NK-92 (cell line): ENCODE results near the gene GSS.

Source experiments
- DNase-seq: peaks from one replicate; lab custom pipeline; 2025; ENCODE audit not compliant: unreplicated experiment; lab: John Stamatoyannopoulos, UW

Gene GSS

DNA sequence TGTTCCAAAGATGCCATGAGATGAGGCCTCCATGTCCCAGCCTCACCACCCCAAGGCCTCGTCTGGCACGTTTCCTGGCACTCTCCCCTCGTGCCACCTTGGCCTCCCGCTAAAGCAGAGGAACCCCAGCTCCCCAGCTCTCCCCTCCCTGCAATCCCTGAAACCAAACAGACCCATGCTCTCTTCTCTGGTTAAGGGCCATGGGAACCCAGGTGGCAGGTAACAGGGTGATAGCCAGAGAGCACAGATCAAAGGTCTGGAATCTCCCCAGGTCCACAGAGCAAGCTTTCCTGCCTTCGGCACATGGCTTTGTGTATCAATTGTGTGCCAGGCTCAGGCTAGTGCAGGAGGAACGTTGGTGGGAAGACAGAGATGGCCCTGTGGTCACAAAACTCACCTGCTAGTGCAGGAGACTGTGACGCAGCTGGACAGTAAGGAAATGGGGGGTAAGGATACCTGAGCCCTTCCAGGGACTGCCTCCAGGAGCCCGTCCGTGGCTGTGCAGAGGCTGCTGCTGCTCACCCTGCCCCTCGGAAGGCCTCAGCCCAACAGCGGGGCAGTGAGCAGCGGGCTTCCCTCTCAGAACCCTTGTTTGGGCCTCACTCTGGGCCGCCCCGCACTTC, 39.0 kb upstream of the GSS start:
- DNase-seq: no peak

DNA sequence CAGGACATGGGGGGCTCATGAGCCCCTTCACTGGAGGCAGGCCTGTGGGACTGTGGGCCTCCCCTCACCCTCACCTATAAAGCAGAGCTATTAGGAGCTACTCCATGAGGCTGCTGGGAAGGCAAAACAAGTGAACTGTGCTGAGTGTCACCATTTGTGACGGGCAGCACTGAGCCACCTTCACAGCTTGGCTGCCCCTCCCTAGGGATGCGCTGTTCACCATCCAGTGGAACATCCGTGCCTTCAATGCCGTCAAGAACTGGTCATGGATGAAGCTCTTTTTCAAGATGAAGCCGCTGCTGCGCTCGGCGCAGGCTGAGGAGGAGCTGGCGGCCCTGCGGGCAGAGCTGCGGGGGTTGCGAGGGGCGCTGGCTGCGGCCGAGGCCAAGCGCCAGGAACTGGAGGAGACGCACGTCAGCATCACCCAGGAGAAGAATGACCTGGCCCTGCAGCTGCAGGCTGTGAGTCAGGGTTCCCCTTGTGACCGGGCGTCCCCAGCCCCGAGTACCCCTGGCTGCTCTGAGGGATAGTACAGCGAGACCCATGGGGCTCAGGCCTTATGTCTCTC, 38.4 kb upstream of the GSS start:
- DNase-seq: no peak

DNA sequence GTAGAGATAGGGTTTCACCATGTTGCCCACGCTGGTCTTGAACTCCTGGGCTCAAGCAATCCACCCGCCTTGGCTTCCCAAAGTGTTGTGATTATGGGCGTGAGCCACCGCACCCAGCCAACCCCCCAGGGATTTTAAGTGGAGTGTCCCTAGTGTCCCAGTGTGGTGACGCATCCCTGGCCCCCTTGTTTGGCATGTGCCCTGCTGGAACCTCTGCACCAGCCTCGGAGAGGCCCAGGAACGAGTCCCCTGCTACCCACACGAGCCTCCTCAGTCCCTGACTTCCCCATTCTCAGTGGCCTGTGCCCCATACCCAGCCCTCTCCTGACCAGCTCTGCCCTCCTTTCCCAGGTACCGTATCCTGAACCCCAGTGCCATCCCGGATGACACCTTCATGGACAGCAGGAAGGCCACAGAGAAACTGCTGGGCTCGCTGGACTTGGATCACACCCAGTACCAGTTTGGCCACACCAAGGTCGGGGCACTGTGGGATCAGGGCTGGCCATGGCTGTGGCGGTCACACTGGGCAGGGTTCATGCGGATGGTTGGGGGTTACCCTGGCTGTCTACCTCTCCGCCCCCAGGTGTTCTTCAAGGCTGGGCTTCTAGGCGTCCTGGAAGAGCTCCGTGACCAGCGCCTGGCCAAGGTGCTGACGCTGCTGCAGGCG, 37.3 kb upstream of the GSS start:
- DNase-seq: no peak

DNA sequence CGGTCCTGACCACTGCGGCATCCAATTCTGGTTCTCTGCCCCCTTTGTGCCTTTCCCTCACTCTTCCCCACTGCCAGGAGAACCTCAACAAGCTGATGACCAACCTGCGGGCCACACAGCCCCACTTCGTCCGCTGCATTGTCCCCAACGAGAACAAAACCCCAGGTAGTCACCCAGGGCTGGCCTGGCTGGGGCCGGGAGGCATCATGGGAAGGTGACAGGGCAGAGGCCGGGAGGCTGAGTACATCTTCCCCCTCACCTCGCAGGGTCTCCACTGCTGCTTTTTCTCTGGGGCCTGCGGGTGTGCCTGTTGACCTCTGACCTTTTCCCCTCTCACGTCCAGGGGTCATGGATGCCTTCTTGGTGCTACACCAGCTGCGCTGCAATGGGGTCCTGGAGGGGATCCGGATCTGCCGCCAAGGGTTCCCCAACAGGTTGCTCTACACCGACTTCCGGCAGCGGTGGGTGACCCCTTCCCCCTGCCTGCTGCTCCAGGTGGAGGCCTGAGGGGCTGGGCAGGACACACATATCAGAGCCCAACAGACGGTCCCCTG, 35.1 kb upstream of the GSS start:
- no peak for DNase-seq

DNA sequence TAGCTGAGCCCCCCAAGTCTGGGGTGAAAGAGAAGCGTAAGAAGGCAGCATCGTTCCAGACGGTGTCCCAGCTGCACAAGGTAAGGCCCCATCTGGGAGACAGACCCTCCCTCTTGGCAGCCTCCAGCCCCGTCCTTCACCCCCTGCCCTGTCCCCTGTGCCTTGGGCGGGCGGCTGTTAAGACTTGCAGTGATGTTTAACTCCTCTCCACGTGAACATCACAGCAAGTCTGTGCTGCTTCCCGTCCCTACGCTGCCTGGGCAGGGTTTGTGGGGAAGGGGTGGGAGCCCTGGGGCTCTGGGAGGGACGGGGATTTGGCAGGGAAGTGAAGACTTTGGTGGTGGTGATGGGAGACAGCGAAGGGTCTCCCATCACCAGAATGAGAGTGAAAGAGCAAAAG, 34.6 kb upstream of the GSS start:
- DNase-seq: no peak

DNA sequence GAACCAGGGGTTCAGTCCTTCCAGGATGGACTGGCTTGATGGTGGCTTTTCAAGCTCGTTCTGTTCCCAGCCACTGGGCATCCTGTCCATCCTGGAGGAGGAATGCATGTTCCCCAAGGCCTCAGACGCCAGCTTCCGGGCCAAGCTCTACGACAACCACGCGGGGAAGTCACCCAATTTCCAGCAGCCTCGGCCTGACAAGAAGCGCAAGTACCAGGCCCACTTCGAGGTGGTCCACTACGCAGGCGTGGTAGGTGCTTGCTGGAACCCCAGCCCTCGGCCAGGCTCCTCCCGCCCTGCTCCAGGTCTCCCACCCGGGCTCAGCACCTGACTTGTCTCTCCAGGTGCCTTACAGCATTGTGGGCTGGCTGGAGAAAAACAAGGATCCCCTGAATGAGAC, 34.1 kb upstream of the GSS start:
- no peak for DNase-seq

DNA sequence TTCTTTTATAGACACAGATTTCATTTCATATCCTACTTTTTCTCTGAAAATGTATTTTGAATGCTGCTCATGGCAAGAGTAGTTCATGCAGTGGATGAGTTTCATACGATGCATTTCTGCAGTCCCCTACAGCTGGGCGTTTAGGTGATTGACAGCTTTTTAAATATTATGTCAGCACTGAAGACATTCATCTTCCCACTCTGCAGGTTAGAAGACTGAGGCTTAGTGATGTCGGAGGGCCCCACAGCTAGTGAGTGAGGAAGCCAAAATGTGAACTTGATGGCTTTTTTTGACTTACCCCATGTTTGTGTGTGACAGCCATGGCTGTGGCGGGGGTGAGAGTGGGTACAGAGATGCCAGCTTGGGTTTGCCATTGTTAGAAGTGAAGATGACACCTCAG, 33.5 kb upstream of the GSS start:
- no peak for DNase-seq

DNA sequence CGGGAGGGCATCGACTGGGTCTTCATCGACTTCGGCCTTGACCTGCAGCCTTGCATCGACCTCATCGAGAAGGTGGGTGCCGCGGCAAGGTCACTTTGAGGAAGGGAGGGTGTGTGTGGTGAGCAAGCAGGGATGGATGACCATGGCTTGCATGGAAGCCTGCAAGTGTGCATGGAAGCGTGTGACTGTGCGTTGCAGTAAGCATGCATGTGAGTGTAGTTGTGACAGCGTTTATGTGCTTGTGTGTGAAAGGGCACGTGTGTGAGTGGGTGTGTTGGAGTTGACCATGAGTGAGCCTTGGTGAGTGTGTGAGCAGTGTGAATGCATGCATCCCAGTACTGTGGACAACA, 32.6 kb upstream of the GSS start:
- no peak for DNase-seq

DNA sequence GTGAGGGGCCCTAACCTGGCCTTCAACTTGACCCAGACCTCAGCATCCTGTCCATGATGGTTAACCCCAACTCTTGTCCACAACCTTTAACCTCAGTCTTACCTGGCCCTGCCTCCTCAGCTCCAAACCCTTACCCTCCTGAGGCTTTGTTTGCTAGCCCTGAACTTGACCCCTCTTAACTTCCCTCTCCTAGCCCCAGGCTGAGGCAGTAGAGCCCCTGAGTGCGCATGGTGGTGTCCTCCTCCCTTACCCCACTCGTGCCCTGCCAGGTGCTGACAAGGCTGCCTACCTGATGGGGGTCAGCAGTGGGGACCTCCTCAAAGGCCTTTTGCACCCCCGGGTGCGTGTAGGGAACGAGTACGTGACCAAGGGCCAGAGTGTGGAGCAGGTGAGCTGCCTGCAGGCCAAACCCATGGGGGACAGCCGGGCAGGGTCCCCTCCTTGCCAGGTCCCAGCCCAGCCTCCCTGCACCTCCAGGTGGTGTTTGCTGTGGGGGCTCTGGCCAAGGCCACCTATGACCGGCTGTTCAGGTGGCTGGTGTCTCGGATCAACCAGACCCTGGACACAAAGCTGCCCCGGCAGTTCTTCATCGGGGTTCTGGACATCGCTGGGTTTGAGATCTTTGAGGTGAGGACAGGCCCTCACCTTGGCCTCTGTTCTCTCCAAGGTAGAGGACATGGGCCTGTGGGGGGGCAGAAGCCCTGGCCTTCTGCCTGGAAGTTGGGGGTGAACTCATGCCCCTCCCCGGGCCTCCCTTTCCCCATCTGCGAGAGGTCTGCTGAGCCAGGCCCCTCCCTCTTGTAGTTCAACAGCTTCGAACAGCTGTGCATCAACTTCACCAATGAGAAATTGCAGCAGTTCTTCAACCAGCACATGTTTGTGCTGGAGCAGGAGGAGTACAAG, 31.9 kb upstream of the GSS start:
- no peak for DNase-seq

DNA sequence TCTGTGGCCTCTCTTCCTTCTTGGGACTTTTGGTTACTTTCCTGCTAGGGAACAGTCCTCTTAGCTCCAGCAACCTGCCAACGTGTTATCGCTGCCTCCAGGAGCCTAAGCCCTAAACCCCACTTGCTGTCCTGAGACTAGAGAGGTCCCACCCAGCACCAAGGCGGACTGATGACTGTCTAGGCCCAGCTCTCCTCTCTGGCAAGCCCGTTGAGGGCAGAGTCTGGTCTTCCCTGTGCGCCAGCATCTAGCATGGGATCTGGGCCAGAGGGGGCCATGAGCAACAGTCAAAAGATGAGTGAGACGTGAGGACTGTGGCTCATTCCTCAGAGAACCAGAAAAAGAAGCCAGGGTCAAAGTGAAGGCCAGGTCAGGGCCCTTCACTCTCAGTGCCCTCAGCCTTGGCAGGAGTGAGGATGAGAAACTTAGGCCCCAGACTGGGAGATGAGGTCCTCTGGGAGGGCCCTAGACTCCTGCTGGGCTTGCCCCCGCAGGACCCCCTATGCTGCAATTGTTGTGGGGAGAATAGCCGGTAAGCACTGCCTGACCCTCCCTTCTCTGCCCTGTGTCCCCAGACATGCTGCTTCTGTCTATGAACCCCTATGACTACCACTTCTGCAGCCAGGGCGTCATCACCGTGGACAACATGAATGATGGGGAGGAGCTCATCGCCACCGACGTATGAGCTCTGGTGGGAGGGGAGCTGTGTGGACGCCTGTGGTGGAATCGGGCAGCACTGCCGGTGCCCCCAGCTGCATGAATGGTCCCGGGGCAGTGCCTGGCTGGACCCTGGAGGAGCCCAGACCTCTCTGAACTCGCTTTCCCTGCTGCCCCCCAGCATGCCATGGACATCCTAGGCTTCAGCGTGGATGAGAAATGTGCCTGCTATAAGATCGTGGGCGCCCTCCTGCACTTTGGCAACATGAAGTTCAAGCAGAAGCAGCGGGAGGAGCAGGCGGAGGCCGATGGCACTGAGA, 31.0 kb upstream of the GSS start:
- no peak for DNase-seq

DNA sequence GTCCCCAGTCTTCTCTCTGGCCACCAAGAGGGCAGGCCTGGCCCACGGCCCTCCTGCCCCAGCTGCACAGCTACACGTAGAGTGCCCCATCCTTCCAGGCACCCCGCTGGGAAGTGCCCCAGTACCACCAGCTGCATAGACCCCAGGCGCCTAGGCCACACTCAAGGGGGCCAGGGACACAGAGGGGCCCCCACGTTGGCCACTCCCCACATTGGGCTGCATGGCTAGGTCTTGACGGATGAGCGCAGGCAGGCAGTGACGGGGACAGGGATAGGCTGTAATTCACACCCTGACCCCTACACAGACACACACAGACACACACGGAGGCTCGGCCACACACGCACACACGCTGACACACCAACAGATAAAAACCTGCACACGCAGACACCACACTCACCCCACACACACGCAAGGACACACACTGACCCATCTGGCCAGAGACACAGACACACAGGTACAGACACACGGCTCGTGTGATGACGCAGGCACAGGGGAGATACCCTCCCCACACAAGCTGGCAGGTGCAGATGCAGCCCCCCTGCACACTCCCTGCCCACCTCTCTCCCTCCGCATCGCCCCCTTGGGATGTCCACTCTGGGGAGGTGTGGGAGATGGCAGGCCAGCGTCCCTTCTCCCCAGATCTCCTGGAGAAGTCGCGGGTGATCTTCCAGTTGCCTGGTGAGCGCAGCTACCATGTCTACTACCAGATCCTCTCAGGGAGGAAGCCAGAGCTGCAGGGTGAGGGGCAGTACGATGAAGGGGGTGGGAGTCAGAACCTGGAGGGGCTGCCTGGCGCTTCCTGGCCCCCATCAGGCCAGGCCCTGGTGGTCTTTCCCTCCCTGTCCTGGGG, 30.1 kb upstream of the GSS start:
- no peak for DNase-seq

DNA sequence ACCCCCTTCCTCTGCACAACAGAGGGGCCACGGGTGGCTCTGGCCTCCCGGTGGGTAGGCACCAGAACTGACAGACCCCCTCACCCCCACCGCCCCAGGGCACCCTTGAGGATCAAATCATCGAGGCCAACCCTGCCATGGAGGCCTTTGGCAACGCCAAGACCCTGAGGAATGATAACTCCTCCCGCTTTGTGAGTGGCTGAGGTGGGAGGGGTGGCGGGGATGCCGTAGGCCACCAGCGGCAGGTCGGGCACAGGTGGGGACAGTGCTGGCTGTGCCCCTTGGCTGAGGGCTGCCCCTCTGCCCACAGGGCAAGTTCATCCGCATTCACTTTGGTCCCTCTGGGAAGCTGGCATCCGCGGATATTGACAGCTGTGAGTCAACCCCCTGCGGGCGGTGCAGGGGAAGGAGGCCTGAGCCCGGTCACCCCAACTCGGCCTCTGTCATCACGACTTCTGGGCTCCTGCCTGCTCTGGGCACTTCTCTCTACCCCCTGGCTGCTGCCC, 29.2 kb upstream of the GSS start:
- DNase-seq: no peak

DNA sequence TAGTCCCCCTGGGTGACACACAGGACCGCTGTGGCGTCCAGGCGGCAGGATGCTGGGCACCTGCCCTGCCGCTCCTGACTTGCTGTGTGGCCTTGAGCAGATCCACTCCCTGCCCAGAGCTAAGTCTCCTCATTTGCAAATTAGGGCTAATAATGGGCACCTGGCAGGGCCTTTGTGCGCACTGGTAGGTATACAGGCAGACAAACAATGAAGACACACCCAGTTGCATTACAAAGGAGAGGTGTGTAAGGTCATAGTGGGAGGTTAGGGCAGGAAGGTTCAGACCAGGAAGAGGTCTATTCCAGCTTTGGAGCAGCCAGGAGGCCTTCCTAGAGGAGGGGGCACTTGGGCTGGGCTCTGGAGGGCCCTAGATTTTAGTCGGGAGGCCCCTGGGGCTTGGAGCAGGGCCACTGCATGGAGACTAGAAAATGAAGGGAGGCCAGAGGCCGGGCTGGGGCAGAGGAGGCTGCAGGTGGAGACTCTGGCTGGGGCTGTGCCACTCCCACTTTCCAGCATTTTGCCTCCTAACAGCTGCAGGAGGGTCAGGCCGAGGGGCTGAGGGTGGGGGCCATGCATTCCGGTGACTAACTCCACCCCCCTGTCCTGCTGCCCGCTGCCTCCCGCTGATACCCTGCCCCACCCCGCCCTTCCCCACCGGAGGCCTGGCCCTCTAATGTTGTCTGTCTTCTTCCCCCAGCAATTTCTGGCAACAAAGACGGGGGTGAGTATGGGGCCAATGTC, 28.6 kb upstream of the GSS start:
- DNase-seq: no peak

DNA sequence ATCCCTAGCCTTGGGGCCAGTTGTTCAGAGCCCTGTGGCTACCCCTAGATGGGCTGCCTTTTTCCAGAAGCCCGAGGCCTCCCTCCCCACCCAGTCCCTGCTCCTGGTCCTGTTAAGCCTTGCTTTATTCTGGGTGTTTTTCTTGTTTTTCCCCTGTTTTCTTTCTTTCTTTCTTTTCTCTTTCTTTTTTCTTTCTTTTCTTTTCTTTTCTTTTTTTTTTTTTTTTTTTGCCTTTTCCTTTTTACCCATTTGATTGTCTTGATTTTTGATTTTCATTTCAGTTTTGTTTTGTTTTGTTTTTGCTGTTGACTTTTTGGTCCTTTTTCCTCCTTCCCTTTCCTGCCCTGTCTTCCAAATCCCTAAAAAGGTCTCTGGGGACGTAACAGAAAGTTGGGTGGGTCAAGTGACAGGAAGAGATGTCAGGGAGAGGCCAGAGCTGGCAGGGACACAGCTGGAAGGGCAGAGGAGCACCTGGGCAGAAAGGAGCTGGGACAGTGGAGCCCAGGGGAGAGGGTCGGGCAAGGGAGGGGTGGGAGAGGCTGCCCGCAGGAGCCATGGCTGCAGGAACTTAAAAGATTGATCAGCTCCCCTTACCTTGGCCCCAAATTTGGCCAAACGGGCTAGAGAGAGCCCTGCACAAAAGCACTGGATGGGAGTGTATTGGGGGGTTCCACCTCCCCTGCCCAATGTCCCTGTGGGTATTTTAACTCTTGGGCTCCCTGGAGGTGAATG, 27.6 kb upstream of the GSS start:
- DNase-seq: no peak

DNA sequence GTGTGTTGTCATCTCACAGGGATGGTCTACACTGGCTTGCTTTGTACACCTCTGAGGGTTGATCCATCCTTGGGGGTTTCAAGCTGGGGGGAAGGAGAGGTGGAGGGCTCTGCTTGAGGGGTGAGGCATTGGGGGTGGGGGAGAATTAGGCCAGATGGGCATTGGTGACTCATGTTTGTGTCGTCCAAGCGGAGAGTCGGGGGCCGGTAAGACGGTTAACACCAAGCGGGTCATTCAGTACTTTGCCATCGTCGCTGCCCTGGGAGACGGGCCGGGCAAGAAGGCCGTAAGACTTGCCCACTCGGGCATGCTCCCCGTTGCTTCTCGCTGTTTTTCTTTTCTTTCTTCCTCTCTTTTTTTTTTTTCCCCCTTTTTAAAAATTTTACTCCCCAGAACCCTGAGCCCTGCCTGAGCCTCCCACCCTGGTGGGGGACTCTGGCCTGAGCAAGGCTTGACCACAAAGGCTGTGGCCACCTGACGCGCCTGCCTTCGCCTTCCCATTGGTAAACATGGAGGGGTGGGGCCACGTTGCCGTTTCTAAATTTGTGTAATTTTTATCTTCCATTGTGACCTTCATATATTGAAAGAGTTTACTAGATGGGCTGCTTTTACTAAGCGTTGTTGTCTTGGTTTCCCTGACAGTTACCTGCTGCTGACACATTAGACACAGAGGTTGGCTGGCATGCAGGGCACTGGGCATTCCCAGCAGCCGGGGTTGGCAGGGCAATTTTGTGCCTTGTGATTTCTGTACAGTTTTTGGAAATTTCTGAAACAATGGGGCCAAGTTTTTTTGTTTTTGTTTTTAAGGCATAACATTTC, 26.9 kb upstream of the GSS start:
- no peak for DNase-seq

DNA sequence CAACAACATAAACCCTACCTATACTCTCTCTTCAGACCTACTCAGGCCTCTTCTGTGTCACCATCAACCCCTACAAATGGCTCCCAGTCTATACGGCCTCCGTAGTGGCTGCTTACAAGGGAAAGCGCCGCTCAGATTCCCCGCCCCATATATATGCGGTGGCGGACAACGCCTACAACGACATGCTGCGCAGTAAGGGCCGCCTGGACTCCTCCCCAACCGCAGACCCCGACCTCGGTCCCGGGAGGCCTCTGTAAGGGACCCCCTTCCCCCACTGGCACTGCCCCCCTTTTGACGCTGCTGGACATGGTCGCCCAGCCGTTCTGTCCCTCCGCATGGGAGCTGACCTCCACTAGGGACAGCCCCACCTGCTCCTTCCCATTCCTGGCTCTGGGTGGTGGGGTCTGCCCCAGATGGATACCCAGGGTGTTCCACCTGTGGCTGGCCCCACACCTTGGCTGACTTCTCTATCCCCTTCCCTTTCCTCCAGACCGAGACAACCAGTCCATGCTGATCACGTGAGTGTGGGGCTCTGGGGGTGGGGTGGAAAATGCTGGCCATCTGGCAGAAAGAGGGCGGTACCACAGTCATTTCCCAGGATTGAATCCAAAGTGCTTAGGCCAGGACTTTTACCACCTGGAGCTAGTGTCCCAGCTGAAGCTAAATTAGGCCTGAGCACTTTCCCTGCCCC, 25.1 kb upstream of the GSS start:
- no peak for DNase-seq
